GM23338 (cell line): ENCODE data around the gene CAPN14.

Source experiments
- CREB1 ChIP-seq: fragments of 250-450 bp; sonication (Bioruptor Pico); IDR thresholded peaks from 2 replicates; pipeline ENCODE4 v1.5.0; 2020; ENCODE audit warnings: low read depth, mild to moderate bottlenecking, moderate library complexity
- CTCF ChIP-seq, 2 experiments: fragments of 200-600 bp in 1 of 2; sonication (generic) in 1 of 2; conservative IDR thresholded peaks; 2 replicates each; pipeline versions ENCODE4 v1.5.1 to v1.6.1; 2016 to 2017; ENCODE audit warnings: antibody characterized with exemption in 2 of 2, low read depth in 2 of 2, mild to moderate bottlenecking in 2 of 2, moderate library complexity in 1 of 2
- ETS1 ChIP-seq: IDR thresholded peaks from 2 replicates; pipeline ENCODE4 v1.6.1; 2016; ENCODE audit warnings: antibody characterized with exemption
- EZH2 ChIP-seq: fragments of 200-600 bp; sonication (generic); IDR thresholded peaks from one replicate; pipeline ENCODE4 v1.8.0; 2017; ENCODE audit warnings: antibody characterized with exemption, mild to moderate bottlenecking, low read depth; ENCODE audit not compliant: unreplicated experiment
- EZH2phosphoT487 ChIP-seq: fragments of 200-600 bp; sonication (generic); IDR thresholded peaks from one replicate; pipeline ENCODE4 v1.8.1; 2018; ENCODE audit warnings: antibody characterized with exemption; ENCODE audit not compliant: unreplicated experiment
- JUNB ChIP-seq: IDR thresholded peaks from one replicate; pipeline ENCODE4 v1.6.1; 2016; ENCODE audit warnings: antibody characterized with exemption; ENCODE audit not compliant: unreplicated experiment
- NANOG ChIP-seq: IDR thresholded peaks from 2 replicates; pipeline ENCODE4 v1.6.1; 2016; ENCODE audit warnings: antibody characterized with exemption, borderline replicate concordance
- POLR2AphosphoS5 ChIP-seq: IDR thresholded peaks from 2 replicates; pipeline ENCODE4 v1.6.1; 2016; ENCODE audit warnings: antibody characterized with exemption, low read depth
- REST ChIP-seq: IDR thresholded peaks from one replicate; pipeline ENCODE4 v1.6.1; 2018; ENCODE audit warnings: antibody characterized with exemption; ENCODE audit not compliant: unreplicated experiment
- STAT1 ChIP-seq: IDR thresholded peaks from one replicate; pipeline ENCODE4 v1.6.1; 2016; ENCODE audit warnings: antibody characterized with exemption; ENCODE audit not compliant: unreplicated experiment
- ZNF114 ChIP-seq: fragments of 250-450 bp; sonication (Bioruptor Pico); IDR thresholded peaks from 2 replicates; pipeline ENCODE4 v1.5.0; 2020; ENCODE audit warnings: mild to moderate bottlenecking, moderate library complexity

DNA sequence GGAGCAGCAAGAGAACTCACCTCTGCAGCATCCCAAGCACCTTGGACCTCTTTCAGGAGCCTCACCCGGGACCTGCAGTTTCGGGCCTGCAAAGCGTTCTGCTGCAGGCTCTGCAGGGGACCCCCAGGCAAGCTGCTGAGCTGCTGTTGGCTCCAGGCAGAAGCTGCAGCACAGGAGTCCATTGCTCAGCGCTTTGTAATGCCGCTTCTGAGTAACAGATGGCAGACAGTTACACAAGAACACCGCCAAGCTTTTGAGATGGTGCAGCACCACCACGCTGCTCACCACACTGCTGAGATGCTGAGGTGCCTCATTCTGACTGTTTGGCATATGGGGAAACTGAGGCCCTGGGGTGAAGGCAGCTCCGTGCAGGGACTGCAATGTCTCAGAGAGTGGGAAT, 77.2 kb downstream of the CAPN14 start:
- TF ChIP-seq EZH2phosphoT487: no peak
- no peak for TF ChIP-seq CTCF (conservative IDR thresholded peaks at IDR 0.05; ENCODE audit: low read depth in 2 of 2)
- no peak for TF ChIP-seq POLR2AphosphoS5
- no peak for TF ChIP-seq REST
- TF ChIP-seq EZH2: no peak
- no peak for TF ChIP-seq ZNF114 (CRISPR knock-in tag)
- no peak for TF ChIP-seq JUNB
- no peak for TF ChIP-seq STAT1
- no peak for TF ChIP-seq CREB1 (CRISPR knock-in tag)
- no peak for TF ChIP-seq ETS1
- no peak for TF ChIP-seq NANOG
